ENCODE measurements around the gene STK32B. TPM values are rescaled to one million over a fixed set of nuclear protein-coding genes. Genes with fewer than 3 reads are reported as not detected.

Gene STK32B
- total and polyA plus RNA-seq, 2 experiments from 2014 or later: 0.71 to 2.3 TPM

DNA sequence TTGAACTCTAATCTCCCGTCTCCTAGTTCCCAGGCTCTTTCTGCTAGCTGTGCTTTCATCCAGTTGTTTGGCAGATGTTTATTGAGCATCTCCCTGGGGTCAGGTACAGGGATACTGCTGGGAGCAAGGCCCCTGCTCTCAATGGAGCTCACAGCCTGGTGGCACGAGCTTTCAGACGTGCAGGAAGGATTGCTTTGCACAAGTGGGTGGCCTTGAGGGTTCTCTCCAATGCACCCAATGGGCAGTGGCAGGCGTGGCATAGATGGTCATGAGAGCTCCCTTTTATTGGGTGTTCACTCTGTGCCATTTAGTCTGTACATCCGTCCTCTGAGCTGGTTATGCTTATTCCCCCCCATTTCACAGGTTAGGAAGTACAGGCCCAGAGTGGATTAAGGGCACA, 421.8 kb downstream of the STK32B start (continued):
- TF ChIP-seq ZNF114 (CRISPR knock-in tag; IDR thresholded peaks at IDR 0.05): no peak
- no peak for TF ChIP-seq ETS1 (IDR thresholded peaks at IDR 0.05)
- TF ChIP-seq POLR2AphosphoS5 (IDR thresholded peaks at IDR 0.05; ENCODE audit: low read depth): no peak
- no peak for TF ChIP-seq EZH2 (IDR thresholded peaks at IDR 0.05; ENCODE audit: low read depth, unreplicated experiment)

DNA sequence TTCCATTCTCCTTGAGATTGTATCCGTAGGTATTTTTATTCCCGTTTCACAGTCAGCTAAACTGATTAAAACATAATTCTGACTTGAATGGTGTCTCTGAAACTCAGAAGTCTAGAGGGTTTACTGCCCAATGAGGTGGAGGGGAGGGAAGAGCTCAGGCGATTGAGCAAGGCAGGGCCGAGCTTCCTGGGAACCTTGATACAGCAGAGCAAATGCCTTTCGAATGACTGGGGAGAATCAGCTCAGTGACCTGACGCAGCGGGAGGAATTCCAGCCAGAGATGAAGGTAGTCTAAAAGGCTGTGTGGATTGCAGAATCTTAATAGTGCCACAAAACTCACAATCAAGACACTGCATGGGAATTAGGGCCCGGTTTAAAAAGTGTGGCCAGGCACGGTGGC, 423.5 kb downstream of the STK32B start:
- no peak for ATAC-seq
- no peak for TF ChIP-seq POLR2AphosphoS5 (IDR thresholded peaks at IDR 0.05; ENCODE audit: low read depth)
- no peak for TF ChIP-seq CTCF (conservative IDR thresholded peaks at IDR 0.05; ENCODE audit: low read depth in 2 of 2)
- TF ChIP-seq ETS1 (IDR thresholded peaks at IDR 0.05): no peak
- TF ChIP-seq, protein P1, sequence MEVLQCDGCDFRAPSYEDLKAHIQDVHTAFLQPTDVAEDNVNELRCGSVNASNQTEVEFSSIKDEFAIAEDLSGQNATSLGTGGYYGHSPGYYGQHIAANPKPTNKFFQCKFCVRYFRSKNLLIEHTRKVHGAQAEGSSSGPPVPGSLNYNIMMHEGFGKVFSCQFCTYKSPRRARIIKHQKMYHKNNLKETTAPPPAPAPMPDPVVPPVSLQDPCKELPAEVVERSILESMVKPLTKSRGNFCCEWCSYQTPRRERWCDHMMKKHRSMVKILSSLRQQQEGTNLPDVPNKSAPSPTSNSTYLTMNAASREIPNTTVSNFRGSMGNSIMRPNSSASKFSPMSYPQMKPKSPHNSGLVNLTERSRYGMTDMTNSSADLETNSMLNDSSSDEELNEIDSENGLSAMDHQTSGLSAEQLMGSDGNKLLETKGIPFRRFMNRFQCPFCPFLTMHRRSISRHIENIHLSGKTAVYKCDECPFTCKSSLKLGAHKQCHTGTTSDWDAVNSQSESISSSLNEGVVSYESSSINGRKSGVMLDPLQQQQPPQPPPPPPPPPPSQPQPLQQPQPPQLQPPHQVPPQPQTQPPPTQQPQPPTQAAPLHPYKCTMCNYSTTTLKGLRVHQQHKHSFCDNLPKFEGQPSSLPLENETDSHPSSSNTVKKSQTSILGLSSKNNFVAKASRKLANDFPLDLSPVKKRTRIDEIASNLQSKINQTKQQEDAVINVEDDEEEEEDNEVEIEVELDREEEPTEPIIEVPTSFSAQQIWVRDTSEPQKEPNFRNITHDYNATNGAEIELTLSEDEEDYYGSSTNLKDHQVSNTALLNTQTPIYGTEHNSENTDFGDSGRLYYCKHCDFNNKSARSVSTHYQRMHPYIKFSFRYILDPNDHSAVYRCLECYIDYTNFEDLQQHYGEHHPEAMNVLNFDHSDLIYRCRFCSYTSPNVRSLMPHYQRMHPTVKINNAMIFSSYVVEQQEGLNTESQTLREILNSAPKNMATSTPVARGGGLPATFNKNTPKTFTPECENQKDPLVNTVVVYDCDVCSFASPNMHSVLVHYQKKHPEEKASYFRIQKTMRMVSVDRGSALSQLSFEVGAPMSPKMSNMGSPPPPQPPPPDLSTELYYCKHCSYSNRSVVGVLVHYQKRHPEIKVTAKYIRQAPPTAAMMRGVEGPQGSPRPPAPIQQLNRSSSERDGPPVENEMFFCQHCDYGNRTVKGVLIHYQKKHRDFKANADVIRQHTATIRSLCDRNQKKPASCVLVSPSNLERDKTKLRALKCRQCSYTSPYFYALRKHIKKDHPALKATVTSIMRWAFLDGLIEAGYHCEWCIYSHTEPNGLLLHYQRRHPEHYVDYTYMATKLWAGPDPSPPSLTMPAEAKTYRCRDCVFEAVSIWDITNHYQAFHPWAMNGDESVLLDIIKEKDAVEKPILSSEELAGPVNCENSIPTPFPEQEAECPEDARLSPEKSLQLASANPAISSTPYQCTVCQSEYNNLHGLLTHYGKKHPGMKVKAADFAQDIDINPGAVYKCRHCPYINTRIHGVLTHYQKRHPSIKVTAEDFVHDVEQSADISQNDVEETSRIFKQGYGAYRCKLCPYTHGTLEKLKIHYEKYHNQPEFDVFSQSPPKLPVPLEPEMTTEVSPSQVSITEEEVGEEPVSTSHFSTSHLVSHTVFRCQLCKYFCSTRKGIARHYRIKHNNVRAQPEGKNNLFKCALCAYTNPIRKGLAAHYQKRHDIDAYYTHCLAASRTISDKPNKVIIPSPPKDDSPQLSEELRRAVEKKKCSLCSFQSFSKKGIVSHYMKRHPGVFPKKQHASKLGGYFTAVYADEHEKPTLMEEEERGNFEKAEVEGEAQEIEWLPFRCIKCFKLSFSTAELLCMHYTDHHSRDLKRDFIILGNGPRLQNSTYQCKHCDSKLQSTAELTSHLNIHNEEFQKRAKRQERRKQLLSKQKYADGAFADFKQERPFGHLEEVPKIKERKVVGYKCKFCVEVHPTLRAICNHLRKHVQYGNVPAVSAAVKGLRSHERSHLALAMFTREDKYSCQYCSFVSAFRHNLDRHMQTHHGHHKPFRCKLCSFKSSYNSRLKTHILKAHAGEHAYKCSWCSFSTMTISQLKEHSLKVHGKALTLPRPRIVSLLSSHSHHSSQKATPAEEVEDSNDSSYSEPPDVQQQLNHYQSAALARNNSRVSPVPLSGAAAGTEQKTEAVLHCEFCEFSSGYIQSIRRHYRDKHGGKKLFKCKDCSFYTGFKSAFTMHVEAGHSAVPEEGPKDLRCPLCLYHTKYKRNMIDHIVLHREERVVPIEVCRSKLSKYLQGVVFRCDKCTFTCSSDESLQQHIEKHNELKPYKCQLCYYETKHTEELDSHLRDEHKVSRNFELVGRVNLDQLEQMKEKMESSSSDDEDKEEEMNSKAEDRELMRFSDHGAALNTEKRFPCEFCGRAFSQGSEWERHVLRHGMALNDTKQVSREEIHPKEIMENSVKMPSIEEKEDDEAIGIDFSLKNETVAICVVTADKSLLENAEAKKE (CRISPR knock-in tag; IDR thresholded peaks at IDR 0.05): no peak
- no peak for TF ChIP-seq CREB1 (CRISPR knock-in tag; IDR thresholded peaks at IDR 0.05; ENCODE audit: low read depth)
- TF ChIP-seq STAT1 (IDR thresholded peaks at IDR 0.05; ENCODE audit: unreplicated experiment): no peak
- no peak for TF ChIP-seq NANOG (IDR thresholded peaks at IDR 0.05; ENCODE audit: borderline replicate concordance)
- TF ChIP-seq JUNB (IDR thresholded peaks at IDR 0.05; ENCODE audit: unreplicated experiment): no peak
- TF ChIP-seq ZNF331 (CRISPR knock-in tag; IDR thresholded peaks at IDR 0.05; ENCODE audit: low read depth): no peak
- no peak for TF ChIP-seq ZNF114 (CRISPR knock-in tag; IDR thresholded peaks at IDR 0.05)
- TF ChIP-seq REST (IDR thresholded peaks at IDR 0.05; ENCODE audit: unreplicated experiment): no peak

More for the DNA sequence above, 423.5 kb downstream of the STK32B start:
- Mint-ChIP-seq H3K4me1 (peaks cover 11% of the 10 kb centered on the region; the same call in 2 of the 3 replicates), H3K4me3 (no peak overlapping the region), H3K27ac (no peak overlapping the region), H3K27me3 (ENCODE audit: insufficient read depth, low read depth, poor library complexity) (peaks cover 7% of the 10 kb centered on the region), H3K9me3 (no peaks in the 10 kb centered on the region), H3K36me3 (ENCODE audit: low read depth) (no peaks in the 10 kb centered on the region)
- Histone ChIP-seq H3K9me2 (ENCODE audit: insufficient read depth) (no peaks in the 10 kb centered on the region), H3K4me2 (no peak overlapping the region), H3K27me3 (ENCODE audit: insufficient read depth) (no peaks in the 10 kb centered on the region), H3K36me3 (ENCODE audit: insufficient read depth) (no peaks in the 10 kb centered on the region), H3K4me1 (ENCODE audit: insufficient read depth) (peaks cover 9% of the 10 kb centered on the region), H3K79me2 (replicated peaks; ENCODE audit: insufficient read depth) (no peaks in the 10 kb centered on the region), H4K20me1 (replicated peaks; ENCODE audit: insufficient read depth) (no peaks in the 10 kb centered on the region), H3K4me3 (no peak overlapping the region), H3K27ac (ENCODE audit: low read depth) (no peak overlapping the region), H3F3A (replicated peaks; ENCODE audit: low read depth) (no peaks in the 10 kb centered on the region), H2AFZ (no peak overlapping the region)
- DNase-seq (ENCODE audit: low spot score): no peak
